Kidney epithelial cell (primary cell): ENCODE data around the gene NUAK1. TPM values are rescaled to one million over a fixed set of nuclear protein-coding genes. Genes with fewer than 3 reads are reported as not detected.

Experiments used
- DNase-seq: peaks from one replicate; pipeline ENCODE4 v3.0.0-alpha.2; 2010; ENCODE audit warnings: low read depth
- H3K27me3 ChIP-seq: 2 replicates; pipeline ENCODE4 v1.6.0; 2011; ENCODE audit warnings: low read length; ENCODE audit not compliant: control insufficient read depth, insufficient read depth
- H3K36me3 ChIP-seq: 2 replicates; pipeline ENCODE4 v1.5.1; 2011; ENCODE audit warnings: low read length; ENCODE audit not compliant: control insufficient read depth, insufficient read depth
- H3K4me3 ChIP-seq: 2 replicates; pipeline ENCODE4 v1.5.1; 2011; ENCODE audit warnings: low read depth, mild to moderate bottlenecking, control low read depth, low read length
- total RNA-seq: library from RNA; depleted of rRNA; stranded (reverse); fragments of >200 nt; gene quantifications from 2 replicates; pipeline ENCODE4 v1.2.3, GENCODE V29; 2015
- TF ChIP-seq, protein P1 (sequence below): IDR thresholded peaks from 2 replicates; pipeline ENCODE4 v1.5.1; 2011; ENCODE audit warnings: mild to moderate bottlenecking, moderate library complexity, low read length, control low read depth, inconsistent platforms; ENCODE audit not compliant: insufficient read depth, poor library complexity, severe bottlenecking

The NUAK1 gene
- total RNA-seq, 1 donor from 2014 or later: 38.2 TPM

DNA sequence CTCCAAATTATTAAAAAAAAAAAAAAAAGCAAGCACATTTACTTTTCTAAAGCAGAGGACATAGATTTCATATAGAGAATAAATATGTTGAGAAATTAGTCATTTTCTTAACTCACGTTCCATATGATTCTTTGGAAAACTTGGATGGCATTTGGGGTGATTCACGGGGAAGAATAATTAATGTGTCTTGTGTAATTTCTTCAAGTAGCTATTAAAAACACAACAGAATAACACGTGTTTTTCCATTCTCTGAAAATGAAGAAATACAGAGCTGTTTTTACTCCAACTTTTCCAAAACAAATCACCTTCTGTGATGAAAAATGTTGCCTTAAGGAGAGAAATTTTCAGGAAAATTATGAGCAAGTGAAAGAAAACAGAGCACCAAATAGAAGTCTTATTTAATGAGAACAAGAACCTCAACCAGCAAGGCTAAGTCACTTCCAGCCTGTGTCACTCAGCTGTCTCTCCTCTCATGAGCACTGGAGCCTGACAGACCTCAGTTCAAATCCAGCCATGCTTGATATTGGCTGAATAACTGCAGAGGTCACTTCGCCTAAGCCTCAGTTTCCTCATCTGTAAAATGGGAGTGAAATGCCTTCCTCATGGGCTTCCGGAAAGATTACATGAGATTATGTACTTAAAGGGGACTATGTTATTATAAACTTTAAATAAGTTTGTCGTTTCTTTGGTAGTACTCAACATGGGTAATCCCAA lies 42.8 kb upstream of the NUAK1 start:
- TF ChIP-seq, protein P1, sequence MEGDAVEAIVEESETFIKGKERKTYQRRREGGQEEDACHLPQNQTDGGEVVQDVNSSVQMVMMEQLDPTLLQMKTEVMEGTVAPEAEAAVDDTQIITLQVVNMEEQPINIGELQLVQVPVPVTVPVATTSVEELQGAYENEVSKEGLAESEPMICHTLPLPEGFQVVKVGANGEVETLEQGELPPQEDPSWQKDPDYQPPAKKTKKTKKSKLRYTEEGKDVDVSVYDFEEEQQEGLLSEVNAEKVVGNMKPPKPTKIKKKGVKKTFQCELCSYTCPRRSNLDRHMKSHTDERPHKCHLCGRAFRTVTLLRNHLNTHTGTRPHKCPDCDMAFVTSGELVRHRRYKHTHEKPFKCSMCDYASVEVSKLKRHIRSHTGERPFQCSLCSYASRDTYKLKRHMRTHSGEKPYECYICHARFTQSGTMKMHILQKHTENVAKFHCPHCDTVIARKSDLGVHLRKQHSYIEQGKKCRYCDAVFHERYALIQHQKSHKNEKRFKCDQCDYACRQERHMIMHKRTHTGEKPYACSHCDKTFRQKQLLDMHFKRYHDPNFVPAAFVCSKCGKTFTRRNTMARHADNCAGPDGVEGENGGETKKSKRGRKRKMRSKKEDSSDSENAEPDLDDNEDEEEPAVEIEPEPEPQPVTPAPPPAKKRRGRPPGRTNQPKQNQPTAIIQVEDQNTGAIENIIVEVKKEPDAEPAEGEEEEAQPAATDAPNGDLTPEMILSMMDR: no peak
- no peak for DNase-seq
- H3K27me3 ChIP-seq: no peaks in the 10 kb centered on the region

DNA sequence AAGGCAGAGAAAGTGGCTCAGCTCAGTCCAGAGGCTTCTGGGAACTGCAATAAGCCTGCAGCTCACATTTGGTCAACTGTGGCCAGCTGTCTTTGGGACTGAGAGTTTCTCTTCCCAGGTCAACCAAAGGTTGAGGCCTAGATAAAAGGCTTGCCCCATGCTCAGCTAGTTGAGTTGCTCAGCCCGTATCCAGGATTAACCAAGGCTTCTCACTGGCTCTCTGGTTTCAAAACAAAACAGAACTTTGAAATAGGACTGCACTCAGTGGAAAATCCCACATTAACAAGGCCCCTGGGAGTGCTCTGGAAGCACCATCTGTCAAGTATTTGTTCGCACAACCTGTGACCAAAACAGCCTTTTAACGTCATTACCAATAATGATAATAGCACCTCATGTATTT lies 40.3 kb upstream of the NUAK1 start:
- no peak for DNase-seq
- TF ChIP-seq, protein P1: no peak
- no peaks in the 10 kb centered on the region for H3K36me3 ChIP-seq
- H3K27me3 ChIP-seq: no peaks in the 10 kb centered on the region
- H3K4me3 ChIP-seq: no peak overlapping the region

More for the DNA sequence above, 42.8 kb upstream of the NUAK1 start:
- Histone ChIP-seq H3K4me3 (no peak overlapping the region), H3K36me3 (no peaks in the 10 kb centered on the region)

DNA sequence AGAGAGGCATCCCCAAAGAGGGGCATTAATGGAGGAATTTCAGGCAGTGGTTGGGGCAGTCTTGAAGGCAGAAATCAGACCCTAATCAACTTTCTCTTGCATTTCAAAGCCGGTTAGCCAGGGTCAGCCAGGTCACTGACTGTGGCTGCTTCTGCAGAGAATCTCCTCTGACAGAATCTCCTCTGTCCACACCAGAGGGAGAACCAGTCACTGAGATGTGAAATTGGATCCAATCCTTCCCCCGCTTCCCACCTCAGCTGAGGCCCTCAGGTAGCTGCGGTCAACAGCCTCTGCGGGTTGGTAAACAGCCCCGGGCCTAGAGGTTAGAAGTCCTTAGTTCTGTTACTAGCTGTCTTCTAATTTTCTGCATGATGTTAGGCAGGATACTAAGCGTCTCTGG lies 39.8 kb upstream of the NUAK1 start:
- H3K27me3 ChIP-seq: no peaks in the 10 kb centered on the region
- H3K36me3 ChIP-seq: no peaks in the 10 kb centered on the region
- DNase-seq: no peak
- no peak overlapping the region for H3K4me3 ChIP-seq
- TF ChIP-seq, protein P1: no peak

DNA sequence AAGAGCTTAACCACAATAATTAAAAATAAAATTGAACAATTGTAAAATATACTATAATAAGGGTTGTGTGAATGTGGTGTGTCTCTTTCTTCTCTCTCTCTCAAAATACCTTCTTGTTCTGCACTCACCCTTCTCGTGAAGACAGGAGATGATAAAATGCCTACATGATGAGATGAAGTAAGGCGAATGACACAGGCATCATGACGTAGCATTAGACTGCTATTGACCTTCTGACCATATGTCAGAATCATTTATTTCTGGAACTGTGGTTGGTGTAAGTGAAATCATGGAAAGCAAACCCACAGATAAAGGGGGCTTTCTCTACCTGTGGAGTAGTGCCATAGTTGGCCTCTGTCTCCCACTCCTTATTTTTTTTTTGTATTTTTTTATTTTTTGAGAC lies 37.8 kb upstream of the NUAK1 start:
- TF ChIP-seq, protein P1: no peak
- no peak overlapping the region for H3K4me3 ChIP-seq
- no peak for DNase-seq

DNA sequence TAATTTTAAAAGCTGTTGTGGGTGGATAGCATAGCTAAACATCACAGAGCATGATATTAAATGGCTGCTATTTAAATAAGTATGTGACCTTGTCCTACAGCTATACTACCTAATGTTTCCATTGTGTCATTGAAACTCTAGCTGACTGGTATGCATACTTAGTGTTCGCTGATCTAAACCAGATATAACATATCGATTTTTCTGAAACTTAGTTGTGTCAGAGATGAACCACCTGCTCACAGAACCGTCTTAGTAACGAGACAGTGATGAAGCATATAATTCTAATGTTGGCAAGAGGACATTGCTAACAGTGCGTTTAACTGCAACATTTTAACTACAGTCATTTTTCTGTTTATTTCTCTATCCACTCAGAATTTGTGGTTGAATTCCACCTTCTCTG lies 36.1 kb upstream of the NUAK1 start:
- Histone ChIP-seq H3K27me3 (no peaks in the 10 kb centered on the region), H3K36me3 (no peaks in the 10 kb centered on the region), H3K4me3 (no peak overlapping the region)
- DNase-seq: no peak
- TF ChIP-seq, protein P1: no peak

More for the DNA sequence above, 37.8 kb upstream of the NUAK1 start:
- Histone ChIP-seq H3K27me3 (no peaks in the 10 kb centered on the region), H3K36me3 (no peaks in the 10 kb centered on the region)

DNA sequence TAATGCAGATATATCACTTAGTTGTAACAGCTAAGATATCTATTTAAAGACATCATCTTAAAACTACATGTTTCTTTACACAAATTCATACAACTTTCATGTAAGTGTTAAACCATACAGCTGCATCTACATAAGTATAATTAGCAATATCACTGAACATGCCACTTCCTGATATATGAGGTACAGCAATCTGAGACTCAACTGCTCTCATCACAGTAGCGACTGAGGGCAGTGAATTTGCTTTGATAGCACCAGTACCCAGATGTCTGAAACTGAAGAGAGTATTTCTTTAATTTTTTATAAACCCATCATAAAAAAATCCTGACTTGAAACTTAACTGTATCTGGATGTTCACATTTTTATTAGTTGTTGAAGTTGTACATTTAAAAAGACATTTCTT lies 34.7 kb upstream of the NUAK1 start:
- DNase-seq: no peak
- TF ChIP-seq, protein P1: no peak
- no peaks in the 10 kb centered on the region for H3K36me3 ChIP-seq
- H3K4me3 ChIP-seq: no peak overlapping the region
- no peaks in the 10 kb centered on the region for H3K27me3 ChIP-seq
